AG04450 (cell line): Measurements from ENCODE around the gene FNDC11. TPM values are rescaled to one million over a fixed set of nuclear protein-coding genes. Genes with fewer than 3 reads are reported as not detected.

Source experiments
- CTCF ChIA-PET: fragments of 300-600, 350-600 bp; formaldehyde crosslinking; extraction: SDS; loops from one replicate; lab custom pipeline; 2022; ENCODE audit warnings: antibody characterized with exemption, inconsistent platforms; lab: Charles Lee
- POLR2A ChIA-PET: fragments of 350-600 bp; formaldehyde crosslinking; extraction: SDS; loops from one replicate; lab custom pipeline; 2021; ENCODE audit warnings: antibody characterized with exemption, inconsistent platforms; lab: Yijun Ruan, JAX
- DNase-seq: peaks from one replicate; pipeline ENCODE4 v3.0.0-alpha.2; 2011; ENCODE audit warnings: low read depth, low spot score
- H3K27ac ChIP-seq: one replicate; pipeline ENCODE4 v1.5.1; 2012; ENCODE audit warnings: low read depth, low read length, control low read depth
- H3K27me3 ChIP-seq: one replicate; pipeline ENCODE4 v1.6.0; 2012; ENCODE audit warnings: low read length; ENCODE audit not compliant: control insufficient read depth, insufficient read depth
- H3K4me3 ChIP-seq: 2 replicates; pipeline ENCODE4 v1.5.1; 2011; ENCODE audit warnings: mild to moderate bottlenecking, low read depth, low read length, control low read depth
- H3K9me3 ChIP-seq: 2 replicates; pipeline ENCODE4 v1.5.1; 2012; ENCODE audit warnings: low read length; ENCODE audit not compliant: control insufficient read depth, insufficient read depth
- CTCF ChIP-seq: IDR thresholded peaks from 2 replicates; pipeline ENCODE4 v1.5.1; 2011; ENCODE audit warnings: low read depth, low read length, control low read depth, inconsistent platforms
- polyA plus RNA-seq: library from polyadenylated mRNA; depleted of rRNA; stranded (reverse); fragments of >200 nt; gene quantifications from 2 replicates; pipeline ENCODE4 v1.2.3, GENCODE V29; 2011

FNDC11 gene
- polyA plus RNA-seq, 1 experiment: 0.64 TPM

GRCh38 chr20:63566395-63567135 lies 12.6 kb downstream of the FNDC11 start:
- no peak overlapping the region for H3K4me3 ChIP-seq
- no peak for DNase-seq
- TF ChIP-seq CTCF: no peak
- H3K27me3 ChIP-seq: no peaks in the 10 kb centered on the region
- H3K27ac ChIP-seq: no peak overlapping the region
- ChIA-PET CTCF (no interaction called here), POLR2A (no interaction called here)
- no peaks in the 10 kb centered on the region; the same call in 1 of the 2 replicates for H3K9me3 ChIP-seq

GRCh38 chr20:63567136-63567385 lies 13.1 kb downstream of the FNDC11 start:
- POLR2A ChIA-PET: no interaction called here
- DNase-seq: no peak
- Histone ChIP-seq H3K27me3 (no peaks in the 10 kb centered on the region), H3K27ac (no peak overlapping the region), H3K9me3 (no peaks in the 10 kb centered on the region; the same call in 1 of the 2 replicates), H3K4me3 (no peak overlapping the region)
- TF ChIP-seq CTCF: no peak
- CTCF ChIA-PET: no interaction called here

GRCh38 chr20:63567386-63568169 lies 13.6 kb downstream of the FNDC11 start:
- CTCF ChIA-PET: no interaction called here
- Histone ChIP-seq H3K27me3 (no peaks in the 10 kb centered on the region), H3K4me3 (no peak overlapping the region), H3K27ac (no peak overlapping the region), H3K9me3 (no peaks in the 10 kb centered on the region; the same call in 1 of the 2 replicates)
- POLR2A ChIA-PET: no interaction called here
- TF ChIP-seq CTCF: no peak
- no peak for DNase-seq

GRCh38 chr20:63568170-63568981 lies 14.4 kb downstream of the FNDC11 start:
- no peak for DNase-seq
- H3K9me3 ChIP-seq: no peaks in the 10 kb centered on the region; the same call in 1 of the 2 replicates
- no peak for TF ChIP-seq CTCF
- no peak overlapping the region for H3K27ac ChIP-seq
- no peak overlapping the region for H3K4me3 ChIP-seq
- CTCF ChIA-PET: no interaction called here
- no peaks in the 10 kb centered on the region for H3K27me3 ChIP-seq
- POLR2A ChIA-PET: no interaction called here
